GM23338 (cell line): ENCODE results near the gene PRKCH.

Experiments
- EZH2 ChIP-seq: fragments of 200-600 bp; sonication (generic); IDR thresholded peaks from one replicate; pipeline ENCODE4 v1.8.0; 2017; ENCODE audit warnings: antibody characterized with exemption, mild to moderate bottlenecking, low read depth; ENCODE audit not compliant: unreplicated experiment
- EZH2phosphoT487 ChIP-seq: fragments of 200-600 bp; sonication (generic); IDR thresholded peaks from one replicate; pipeline ENCODE4 v1.8.1; 2018; ENCODE audit warnings: antibody characterized with exemption; ENCODE audit not compliant: unreplicated experiment
- JUNB ChIP-seq: IDR thresholded peaks from one replicate; pipeline ENCODE4 v1.6.1; 2016; ENCODE audit warnings: antibody characterized with exemption; ENCODE audit not compliant: unreplicated experiment
- TF ChIP-seq, protein P1 (sequence below), 2 experiments: fragments of 200-600 bp in 1 of 2; sonication (generic) in 1 of 2; conservative IDR thresholded peaks; 2 replicates each; pipeline versions ENCODE4 v1.5.1 to v1.6.1; 2016 to 2017; ENCODE audit warnings: antibody characterized with exemption in 2 of 2, low read depth in 2 of 2, mild to moderate bottlenecking in 2 of 2, moderate library complexity in 1 of 2

DNA sequence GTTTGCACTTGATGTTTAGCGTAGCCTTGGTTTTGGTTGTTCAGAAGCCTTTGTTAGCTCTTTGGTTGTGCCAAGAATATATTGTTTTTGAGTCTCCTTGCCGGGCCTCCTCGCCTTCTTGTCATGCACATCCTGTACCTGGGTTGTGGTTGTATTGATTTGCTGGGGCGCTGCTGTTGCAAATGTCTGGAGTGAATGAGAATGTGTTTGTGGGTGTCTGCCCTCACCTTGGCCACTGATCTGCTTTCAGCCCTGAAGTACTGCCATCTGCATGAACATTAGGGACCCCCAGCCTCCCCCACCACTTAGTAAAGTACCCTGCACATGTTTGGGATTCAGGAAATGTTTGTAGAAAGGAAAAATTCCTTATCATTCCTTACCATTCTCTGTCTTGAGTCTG is 16.5 kb downstream of the PRKCH start:
- TF ChIP-seq EZH2phosphoT487 (no peak), EZH2 (no peak), JUNB (no peak)
- TF ChIP-seq, protein P1, sequence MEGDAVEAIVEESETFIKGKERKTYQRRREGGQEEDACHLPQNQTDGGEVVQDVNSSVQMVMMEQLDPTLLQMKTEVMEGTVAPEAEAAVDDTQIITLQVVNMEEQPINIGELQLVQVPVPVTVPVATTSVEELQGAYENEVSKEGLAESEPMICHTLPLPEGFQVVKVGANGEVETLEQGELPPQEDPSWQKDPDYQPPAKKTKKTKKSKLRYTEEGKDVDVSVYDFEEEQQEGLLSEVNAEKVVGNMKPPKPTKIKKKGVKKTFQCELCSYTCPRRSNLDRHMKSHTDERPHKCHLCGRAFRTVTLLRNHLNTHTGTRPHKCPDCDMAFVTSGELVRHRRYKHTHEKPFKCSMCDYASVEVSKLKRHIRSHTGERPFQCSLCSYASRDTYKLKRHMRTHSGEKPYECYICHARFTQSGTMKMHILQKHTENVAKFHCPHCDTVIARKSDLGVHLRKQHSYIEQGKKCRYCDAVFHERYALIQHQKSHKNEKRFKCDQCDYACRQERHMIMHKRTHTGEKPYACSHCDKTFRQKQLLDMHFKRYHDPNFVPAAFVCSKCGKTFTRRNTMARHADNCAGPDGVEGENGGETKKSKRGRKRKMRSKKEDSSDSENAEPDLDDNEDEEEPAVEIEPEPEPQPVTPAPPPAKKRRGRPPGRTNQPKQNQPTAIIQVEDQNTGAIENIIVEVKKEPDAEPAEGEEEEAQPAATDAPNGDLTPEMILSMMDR (conservative IDR thresholded peaks at IDR 0.05; ENCODE audit: low read depth in 2 of 2): no peak
